CD4-positive, CD25-positive, alpha-beta regulatory T cell (primary cell): Measurements from ENCODE around the gene ZFPM1. TPM values are rescaled to one million over a fixed set of nuclear protein-coding genes. Genes with fewer than 3 reads are reported as not detected.

Experiments used
- ATAC-seq, 2 donors: fragments of 150-1000 bp; cut with Tn5 transposase; one replicate each; pipeline ENCODE4 v1.10.0; 2021; ENCODE audit warnings: low read depth in 2 of 2, moderate number of reproducible peaks in 2 of 2, moderate library complexity in 1 of 2
- DNase-seq, 3 donors: peaks; one replicate each; pipeline versions ENCODE4 v3.0.0 to v3.0.0-alpha.2; 2012 to 2022; ENCODE audit warnings: mixed read lengths in 1 of 3
- H3K27ac ChIP-seq: one replicate; pipeline ENCODE4 v1.7.0; 2013; ENCODE audit warnings: mild to moderate bottlenecking, low read length; ENCODE audit not compliant: insufficient read depth, poor library complexity, severe bottlenecking
- H3K27me3 ChIP-seq: one replicate; pipeline ENCODE4 v1.7.0; 2013; ENCODE audit warnings: low read length; ENCODE audit not compliant: control insufficient read depth, insufficient read depth
- H3K36me3 ChIP-seq: one replicate; pipeline ENCODE4 v1.7.0; 2013; ENCODE audit warnings: mild to moderate bottlenecking, low read length, moderate library complexity; ENCODE audit not compliant: control insufficient read depth, insufficient read depth
- H3K4me1 ChIP-seq: 2 replicates; pipeline ENCODE4 v1.7.0; 2013; ENCODE audit warnings: mild to moderate bottlenecking, low read length; ENCODE audit not compliant: insufficient read depth, control insufficient read depth, poor library complexity, severe bottlenecking
- H3K4me3 ChIP-seq: one replicate; pipeline ENCODE4 v1.7.0; 2013; ENCODE audit warnings: low read depth, mild to moderate bottlenecking, low read length, moderate library complexity
- H3K9me3 ChIP-seq, 2 experiments: 1 replicate in 1 of 2; 2 replicates in 1 of 2; pipeline ENCODE4 v1.7.0; 2013; ENCODE audit warnings: low read length in 2 of 2, mild to moderate bottlenecking in 1 of 2, moderate library complexity in 1 of 2; ENCODE audit not compliant: control insufficient read depth in 2 of 2
- H3K27ac Mint-ChIP-seq, 3 donors: one replicate each; pipeline ENCODE4 v1.8.0; 2020 to 2022; ENCODE audit warnings: mild to moderate bottlenecking in 3 of 3, mixed read lengths in 3 of 3, moderate library complexity in 2 of 3
- H3K27me3 Mint-ChIP-seq: one replicate; pipeline ENCODE4 v1.8.0; 2022; ENCODE audit warnings: mild to moderate bottlenecking, mixed read lengths
- H3K36me3 Mint-ChIP-seq: one replicate; pipeline ENCODE4 v1.8.0; 2020; ENCODE audit warnings: mixed read lengths
- H3K4me1 Mint-ChIP-seq, 4 donors: one replicate each; pipeline ENCODE4 v1.8.0; 2020 to 2022; ENCODE audit warnings: mixed read lengths in 4 of 4, mild to moderate bottlenecking in 1 of 4
- H3K4me3 Mint-ChIP-seq, 4 donors: one replicate each; pipeline ENCODE4 v1.8.0; 2020 to 2022; ENCODE audit warnings: mild to moderate bottlenecking in 4 of 4, mixed read lengths in 4 of 4, moderate library complexity in 3 of 4
- H3K9me3 Mint-ChIP-seq, 7 donors: one replicate each; pipeline ENCODE4 v1.8.0; 2020 to 2022; ENCODE audit warnings: mixed read lengths in 7 of 7, mild to moderate bottlenecking in 3 of 7, moderate library complexity in 2 of 7
- polyA plus RNA-seq, 4 donors: library from polyadenylated mRNA; unstranded; fragments of 300-500 nt; fragmentation: Illumina TruSeq; gene quantifications; one replicate each; pipeline ENCODE4 v1.2.3, GENCODE V29; 2021
- total RNA-seq: library from RNA; stranded (reverse); gene quantifications from one replicate; pipeline ENCODE4 v1.2.3, GENCODE V29; 2022

The ZFPM1 gene
- total and polyA plus RNA-seq, 5 donors from 2014 or later: 0.07 to 30.2 (median 0.16) TPM

GRCh38 chr16:88499292-88499691 lies 46.2 kb downstream of the ZFPM1 start:
- Mint-ChIP-seq H3K27me3 (no peaks in the 10 kb centered on the region), H3K4me3 (no peak overlapping the region), H3K9me3 (peaks cover 0 to 1% (median 0%) of the 10 kb centered on the region in 7 donors), H3K36me3 (no peaks in the 10 kb centered on the region), H3K4me1 (peaks cover 0 to 11% (median under 1%) of the 10 kb centered on the region in 4 donors), H3K27ac (no peak overlapping the region)
- H3K9me3 ChIP-seq: no peaks in the 10 kb centered on the region
- H3K36me3 ChIP-seq: no peaks in the 10 kb centered on the region
- H3K4me1 ChIP-seq: no peaks in the 10 kb centered on the region
- no peak overlapping the region for H3K4me3 ChIP-seq
- H3K27ac ChIP-seq: no peak overlapping the region
- DNase-seq: no peak
- no peaks in the 10 kb centered on the region for H3K27me3 ChIP-seq
- ATAC-seq: no peak

DNA sequence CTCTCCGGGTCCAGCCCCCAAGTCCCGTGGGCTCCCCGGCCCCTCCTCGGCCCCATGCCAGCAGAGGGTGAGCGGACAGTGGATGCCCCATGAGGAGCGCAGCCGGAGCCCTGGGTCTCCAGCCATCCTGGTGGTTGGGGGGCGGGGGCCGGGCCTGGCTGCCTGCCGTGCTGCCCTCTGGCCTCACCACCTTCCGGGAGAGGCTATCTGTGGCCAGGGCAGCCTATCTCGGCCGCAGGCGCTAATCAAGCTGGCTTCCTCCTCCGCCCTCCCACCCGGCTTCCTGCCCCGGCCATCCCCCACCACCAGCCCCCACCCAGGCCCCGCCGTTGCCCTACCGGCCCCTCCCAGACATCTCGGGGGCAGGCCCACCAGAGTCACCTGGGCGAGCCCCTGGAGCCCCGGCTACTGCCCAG lies 46.8 kb downstream of the ZFPM1 start:
- no peak for DNase-seq
- peaks cover 0 to 1% (median 0%) of the 10 kb centered on the region in 7 donors for H3K9me3 Mint-ChIP-seq
- no peaks in the 10 kb centered on the region for H3K27me3 ChIP-seq
- no peak overlapping the region for H3K27ac ChIP-seq
- peaks cover 0 to 13% (median under 1%) of the 10 kb centered on the region in 4 donors for H3K4me1 Mint-ChIP-seq
- H3K9me3 ChIP-seq: no peaks in the 10 kb centered on the region
- no peaks in the 10 kb centered on the region for H3K27me3 Mint-ChIP-seq
- no peak overlapping the region for H3K27ac Mint-ChIP-seq
- ATAC-seq: no peak
- no peak overlapping the region for H3K4me3 ChIP-seq
- no peaks in the 10 kb centered on the region for H3K36me3 ChIP-seq
- H3K4me1 ChIP-seq: no peaks in the 10 kb centered on the region
- no peaks in the 10 kb centered on the region for H3K36me3 Mint-ChIP-seq
- H3K4me3 Mint-ChIP-seq: no peak overlapping the region

DNA sequence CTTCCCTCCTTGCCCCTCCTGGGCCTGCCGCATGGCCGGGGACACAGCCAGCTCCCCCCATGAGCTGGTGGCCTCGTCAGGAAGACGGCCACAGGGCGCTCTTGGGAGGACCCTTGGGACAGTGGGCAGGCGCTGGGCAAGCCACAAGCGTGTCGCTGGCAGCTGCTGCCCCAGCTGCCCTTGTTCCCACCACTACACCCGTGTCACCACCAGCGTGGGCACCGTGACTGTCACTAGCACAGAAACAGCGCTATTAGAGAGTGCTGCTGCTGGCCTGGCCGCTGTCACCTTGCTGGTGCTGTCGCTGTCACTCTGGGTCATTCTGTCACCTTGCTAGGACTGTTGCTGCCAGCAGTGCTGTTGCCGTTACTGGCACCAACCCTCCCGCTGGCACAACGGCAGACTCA lies 47.2 kb downstream of the ZFPM1 start:
- Mint-ChIP-seq H3K36me3 (no peaks in the 10 kb centered on the region), H3K27me3 (no peaks in the 10 kb centered on the region), H3K27ac (no peak overlapping the region), H3K4me3 (no peak overlapping the region), H3K4me1 (peaks cover 0 to 15% (median under 1%) of the 10 kb centered on the region in 4 donors), H3K9me3 (peaks cover 0 to 1% (median 0%) of the 10 kb centered on the region in 7 donors)
- Histone ChIP-seq H3K27ac (no peak overlapping the region), H3K9me3 (no peaks in the 10 kb centered on the region), H3K4me3 (no peak overlapping the region), H3K27me3 (no peaks in the 10 kb centered on the region), H3K4me1 (no peaks in the 10 kb centered on the region), H3K36me3 (no peaks in the 10 kb centered on the region)
- DNase-seq (no peak), ATAC-seq (no peak)

DNA sequence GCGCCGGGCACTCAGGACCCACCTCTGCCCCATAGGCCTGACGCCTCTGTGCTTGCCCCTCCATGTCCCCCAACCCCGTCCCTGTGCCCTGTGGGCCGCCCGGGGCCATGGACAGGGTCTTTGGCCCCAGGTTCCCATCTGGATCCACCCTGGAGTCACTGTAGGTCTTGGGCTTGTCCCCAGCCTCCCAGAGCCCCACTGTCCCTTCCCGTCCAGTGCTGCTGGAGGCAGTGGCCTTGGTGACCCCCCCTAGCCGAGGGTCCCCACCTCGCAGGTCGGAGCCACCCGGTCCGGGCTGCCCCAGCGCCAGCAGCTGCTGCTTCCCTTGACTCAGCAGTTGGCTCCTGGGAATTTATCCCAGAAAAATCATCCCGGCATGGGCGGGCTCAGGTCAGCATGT lies 49.3 kb downstream of the ZFPM1 start:
- Mint-ChIP-seq H3K36me3 (no peaks in the 10 kb centered on the region), H3K9me3 (peaks cover 0 to 1% (median 0%) of the 10 kb centered on the region in 7 donors), H3K4me1 (peaks cover 0 to 16% (median under 1%) of the 10 kb centered on the region in 4 donors), H3K27me3 (no peaks in the 10 kb centered on the region), H3K4me3 (no peak overlapping the region), H3K27ac (no peak overlapping the region)
- no peaks in the 10 kb centered on the region for H3K9me3 ChIP-seq
- H3K4me3 ChIP-seq: no peak overlapping the region
- ATAC-seq (no peak), DNase-seq (no peak)
- no peaks in the 10 kb centered on the region for H3K4me1 ChIP-seq
- H3K27ac ChIP-seq: no peak overlapping the region
- no peaks in the 10 kb centered on the region for H3K36me3 ChIP-seq
- H3K27me3 ChIP-seq: no peaks in the 10 kb centered on the region

DNA sequence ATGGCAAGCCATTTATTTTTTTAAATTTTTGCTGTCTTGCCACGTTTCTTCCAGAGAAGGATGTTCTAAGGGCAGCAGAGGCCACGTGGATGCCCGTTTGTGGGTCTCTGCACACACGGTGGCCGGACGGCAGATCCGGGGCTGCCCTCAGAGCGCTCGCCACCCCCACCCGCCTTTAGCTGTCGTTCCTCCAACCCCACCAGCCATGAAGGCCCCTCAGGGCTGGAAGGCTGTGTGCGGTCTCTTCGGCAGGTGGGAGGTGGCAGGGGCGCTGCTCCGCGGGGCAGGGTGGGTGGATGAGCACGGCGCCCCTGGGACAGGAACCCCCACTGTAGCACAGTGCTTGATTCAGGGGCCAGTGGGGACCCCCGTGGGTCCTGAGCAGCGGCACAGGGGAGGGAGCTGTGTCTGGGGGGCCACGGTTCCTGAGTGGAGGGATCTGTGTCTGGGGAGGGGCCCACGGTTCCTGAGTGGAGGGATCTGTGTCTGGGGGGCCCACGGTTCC lies 49.7 kb downstream of the ZFPM1 start:
- Histone ChIP-seq H3K4me3 (no peak overlapping the region), H3K27me3 (no peaks in the 10 kb centered on the region), H3K27ac (no peak overlapping the region), H3K4me1 (no peaks in the 10 kb centered on the region), H3K9me3 (no peaks in the 10 kb centered on the region), H3K36me3 (no peaks in the 10 kb centered on the region)
- peaks cover 0 to 1% (median 0%) of the 10 kb centered on the region in 7 donors for H3K9me3 Mint-ChIP-seq
- DNase-seq (no peak), ATAC-seq (no peak)
- H3K27ac Mint-ChIP-seq: no peak overlapping the region
- no peak overlapping the region for H3K4me3 Mint-ChIP-seq
- no peaks in the 10 kb centered on the region for H3K36me3 Mint-ChIP-seq
- H3K27me3 Mint-ChIP-seq: no peaks in the 10 kb centered on the region
- peaks cover 0 to 16% (median under 1%) of the 10 kb centered on the region in 4 donors for H3K4me1 Mint-ChIP-seq

DNA sequence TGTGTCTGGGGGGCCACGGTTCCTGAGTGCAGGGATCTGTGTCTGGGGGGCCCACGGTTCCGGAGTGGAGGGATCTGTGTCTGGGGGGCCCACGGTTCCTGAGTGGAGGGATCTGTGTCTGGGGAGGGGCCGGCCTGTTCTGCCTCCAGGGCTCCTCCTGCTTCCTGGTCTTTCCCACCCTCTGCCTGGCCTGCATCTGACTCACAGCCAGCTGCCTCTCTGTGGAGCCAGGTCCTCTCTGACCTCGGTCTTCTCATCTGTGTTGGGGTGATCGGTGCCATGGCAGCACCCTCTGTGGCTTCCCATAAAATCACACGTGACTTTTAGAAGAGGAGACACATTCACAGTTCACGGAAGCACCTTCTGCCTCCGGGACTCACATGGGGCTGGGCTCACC lies 50.3 kb downstream of the ZFPM1 start:
- H3K4me3 ChIP-seq: no peak overlapping the region
- peak overlapping the region in 2 of 3 donors; percentile 42 to 69 for H3K27ac Mint-ChIP-seq
- H3K4me1 ChIP-seq: no peaks in the 10 kb centered on the region
- H3K9me3 ChIP-seq: no peaks in the 10 kb centered on the region
- H3K27ac ChIP-seq: no peak overlapping the region
- no peaks in the 10 kb centered on the region for H3K36me3 ChIP-seq
- H3K27me3 ChIP-seq: no peaks in the 10 kb centered on the region
- no peaks in the 10 kb centered on the region for H3K36me3 Mint-ChIP-seq
- H3K27me3 Mint-ChIP-seq: no peaks in the 10 kb centered on the region
- no peak overlapping the region for H3K4me3 Mint-ChIP-seq
- ATAC-seq: no peak
- peaks cover 0 to 1% (median 0%) of the 10 kb centered on the region in 7 donors for H3K9me3 Mint-ChIP-seq
- no peak for DNase-seq
- H3K4me1 Mint-ChIP-seq: peaks cover 0 to 16% (median under 1%) of the 10 kb centered on the region in 4 donors

- Mint-ChIP-seq H3K36me3 (no peaks in the 10 kb centered on the region), H3K4me3 (no peak overlapping the region)
Observed at GRCh38 chr16:88503771-88504488, 50.9 kb downstream of the ZFPM1 start.

More at GRCh38 chr16:88503771-88504488, 50.9 kb downstream of the ZFPM1 start:
- Mint-ChIP-seq H3K27ac (peak overlapping the region in 1 of 3 donors; percentile 46), H3K27me3 (no peaks in the 10 kb centered on the region), H3K4me1 (peaks cover 0 to 16% (median under 1%) of the 10 kb centered on the region in 4 donors), H3K9me3 (peaks cover 0 to 1% (median 0%) of the 10 kb centered on the region in 7 donors)
- Histone ChIP-seq H3K27me3 (no peaks in the 10 kb centered on the region), H3K9me3 (no peaks in the 10 kb centered on the region), H3K27ac (no peak overlapping the region), H3K4me1 (no peaks in the 10 kb centered on the region), H3K4me3 (no peak overlapping the region), H3K36me3 (no peaks in the 10 kb centered on the region)
- DNase-seq (no peak), ATAC-seq (no peak)
